Left lung (tissue), 14 donors: Measurements from ENCODE around the gene NEO1. TPM values are rescaled to one million over a fixed set of nuclear protein-coding genes. Genes with fewer than 3 reads are reported as not detected.

Experiments used
- ATAC-seq: fragments of 200-7000 bp; cut with Tn5 transposase; one replicate; pipeline ENCODE4 v1.9.1; 2020; ENCODE audit warnings: moderate library complexity
- DNase-seq, 4 donors: peaks; one replicate each; pipeline ENCODE4 v3.0.0-alpha.2; 2013 to 2020
- H3K27ac ChIP-seq, 2 donors: fragments of 200-600 bp; sonication (generic) in 1 of 2; one replicate each; pipeline versions ENCODE4 v1.5.0 to v1.8.0; 2020 to 2021
- H3K27me3 ChIP-seq, 2 donors: fragments of 200-600 bp; sonication (generic) in 1 of 2; one replicate each; pipeline versions ENCODE4 v1.5.0 to v1.8.0; 2020 to 2021
- H3K36me3 ChIP-seq, 2 donors: fragments of 200-600 bp; sonication (generic) in 1 of 2; one replicate each; pipeline versions ENCODE4 v1.5.0 to v1.8.0; 2020 to 2021
- H3K4me1 ChIP-seq, 2 donors: fragments of 200-600 bp; one replicate each; pipeline ENCODE4 v1.8.0; 2021
- H3K4me3 ChIP-seq, 2 donors: fragments of 200-600 bp; sonication (generic) in 1 of 2; one replicate each; pipeline versions ENCODE4 v1.5.0 to v1.8.0; 2020 to 2021; ENCODE audit warnings: mild to moderate bottlenecking in 1 of 2
- H3K9me3 ChIP-seq, 2 donors: fragments of 200-600 bp; sonication (generic) in 1 of 2; one replicate each; pipeline versions ENCODE4 v1.5.0 to v1.8.0; 2020 to 2021
- intact Hi-C, 2 donors: fragments of 100-400 bp; cut with DNase I; formaldehyde crosslinking; loops; one replicate each; pipeline versions ENCODE4 v1.11.2 to v1.14.2; 2022
- long read RNA-seq, 12 donors: library from polyadenylated mRNA in 2 of 12; unstranded in 2 of 12; transcript quantifications; one replicate each; pipeline ENCODE4 v2.0.0 and lab custom pipeline, GENCODE V29; 2019 to 2026
- polyA plus RNA-seq, 6 donors: library from polyadenylated mRNA; unstranded; fragments of 120-200 nt; gene quantifications; one replicate each; pipeline ENCODE4 v1.2.1, GENCODE V29; 2013; ENCODE audit not compliant: insufficient read length in 6 of 6
- total RNA-seq, 2 donors: library from RNA; stranded (reverse); fragmentation: NEBNext Ultra II Directional; extraction: Animal tissue kit (Norgen Biotek cat#: 25700); gene quantifications; one replicate each; pipeline ENCODE4 v1.2.1, GENCODE V29; 2021
- TF ChIP-seq, protein P1 (sequence below), 2 donors: fragments of 200-600 bp; sonication (generic) in 1 of 2; IDR thresholded peaks; one replicate each; pipeline versions ENCODE4 v1.5.0 to v1.8.0; 2021; ENCODE audit warnings: antibody characterized with exemption in 2 of 2
- donor health status: DM: no; HTN: yes; CAD: no.
- donor health status: DM: no; HTN: no; CAD: no.

The NEO1 gene, protein sequence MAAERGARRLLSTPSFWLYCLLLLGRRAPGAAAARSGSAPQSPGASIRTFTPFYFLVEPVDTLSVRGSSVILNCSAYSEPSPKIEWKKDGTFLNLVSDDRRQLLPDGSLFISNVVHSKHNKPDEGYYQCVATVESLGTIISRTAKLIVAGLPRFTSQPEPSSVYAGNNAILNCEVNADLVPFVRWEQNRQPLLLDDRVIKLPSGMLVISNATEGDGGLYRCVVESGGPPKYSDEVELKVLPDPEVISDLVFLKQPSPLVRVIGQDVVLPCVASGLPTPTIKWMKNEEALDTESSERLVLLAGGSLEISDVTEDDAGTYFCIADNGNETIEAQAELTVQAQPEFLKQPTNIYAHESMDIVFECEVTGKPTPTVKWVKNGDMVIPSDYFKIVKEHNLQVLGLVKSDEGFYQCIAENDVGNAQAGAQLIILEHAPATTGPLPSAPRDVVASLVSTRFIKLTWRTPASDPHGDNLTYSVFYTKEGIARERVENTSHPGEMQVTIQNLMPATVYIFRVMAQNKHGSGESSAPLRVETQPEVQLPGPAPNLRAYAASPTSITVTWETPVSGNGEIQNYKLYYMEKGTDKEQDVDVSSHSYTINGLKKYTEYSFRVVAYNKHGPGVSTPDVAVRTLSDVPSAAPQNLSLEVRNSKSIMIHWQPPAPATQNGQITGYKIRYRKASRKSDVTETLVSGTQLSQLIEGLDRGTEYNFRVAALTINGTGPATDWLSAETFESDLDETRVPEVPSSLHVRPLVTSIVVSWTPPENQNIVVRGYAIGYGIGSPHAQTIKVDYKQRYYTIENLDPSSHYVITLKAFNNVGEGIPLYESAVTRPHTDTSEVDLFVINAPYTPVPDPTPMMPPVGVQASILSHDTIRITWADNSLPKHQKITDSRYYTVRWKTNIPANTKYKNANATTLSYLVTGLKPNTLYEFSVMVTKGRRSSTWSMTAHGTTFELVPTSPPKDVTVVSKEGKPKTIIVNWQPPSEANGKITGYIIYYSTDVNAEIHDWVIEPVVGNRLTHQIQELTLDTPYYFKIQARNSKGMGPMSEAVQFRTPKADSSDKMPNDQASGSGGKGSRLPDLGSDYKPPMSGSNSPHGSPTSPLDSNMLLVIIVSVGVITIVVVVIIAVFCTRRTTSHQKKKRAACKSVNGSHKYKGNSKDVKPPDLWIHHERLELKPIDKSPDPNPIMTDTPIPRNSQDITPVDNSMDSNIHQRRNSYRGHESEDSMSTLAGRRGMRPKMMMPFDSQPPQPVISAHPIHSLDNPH (N-terminal part only)
- total RNA-seq (10 to 100 TPM; 30.1 to 48.4 TPM), polyA plus RNA-seq (100 to 1,000 TPM; 107 to 155 (median 116) TPM)
- long read RNA-seq, donor 1, partial matches to known transcripts, result 9 of 9 reads
- long read RNA-seq, donor 1, other reads (novel, unspliced or antisense), result 0 of 9 reads
- long read RNA-seq, donor 2, partial matches to known transcripts, result 53 of 54 reads
- long read RNA-seq, donor 2, other reads (novel, unspliced or antisense), result 0 of 54 reads
- long read RNA-seq, donor 3, partial matches to known transcripts, result 15 of 16 reads
- long read RNA-seq, donor 3, other reads (novel, unspliced or antisense), result 0 of 16 reads
- long read RNA-seq, donor 4, partial matches to known transcripts, result 1 of 3 reads
- long read RNA-seq, donor 4, other reads (novel, unspliced or antisense), result 2 of 3 reads
- long read RNA-seq, donor 5, partial matches to known transcripts, result 0 of 1 reads
- long read RNA-seq, donor 5, other reads (novel, unspliced or antisense), result 0 of 1 reads
- long read RNA-seq, donor 6, partial matches to known transcripts, result 0 of 1 reads
- long read RNA-seq, donor 6, other reads (novel, unspliced or antisense), result 0 of 1 reads
- long read RNA-seq, donor 7, result 0 reads
- long read RNA-seq, donor 8, full-length matches to known transcripts, result 2 of 7 reads
- long read RNA-seq, donor 8, partial matches to known transcripts, result 5 of 7 reads
- long read RNA-seq, donor 8, other reads (novel, unspliced or antisense), result 0 of 7 reads
- long read RNA-seq, donor 9, result 0 reads
- long read RNA-seq, donor 10, partial matches to known transcripts, result 0 of 1 reads
- long read RNA-seq, donor 10, other reads (novel, unspliced or antisense), result 1 of 1 reads
- long read RNA-seq, donor 11, result 0 reads
- long read RNA-seq, donor 12, full-length matches to known transcripts, result 2 of 31 reads
- long read RNA-seq, donor 12, partial matches to known transcripts, result 29 of 31 reads
- long read RNA-seq, donor 12, other reads (novel, unspliced or antisense), result 0 of 31 reads

DNA sequence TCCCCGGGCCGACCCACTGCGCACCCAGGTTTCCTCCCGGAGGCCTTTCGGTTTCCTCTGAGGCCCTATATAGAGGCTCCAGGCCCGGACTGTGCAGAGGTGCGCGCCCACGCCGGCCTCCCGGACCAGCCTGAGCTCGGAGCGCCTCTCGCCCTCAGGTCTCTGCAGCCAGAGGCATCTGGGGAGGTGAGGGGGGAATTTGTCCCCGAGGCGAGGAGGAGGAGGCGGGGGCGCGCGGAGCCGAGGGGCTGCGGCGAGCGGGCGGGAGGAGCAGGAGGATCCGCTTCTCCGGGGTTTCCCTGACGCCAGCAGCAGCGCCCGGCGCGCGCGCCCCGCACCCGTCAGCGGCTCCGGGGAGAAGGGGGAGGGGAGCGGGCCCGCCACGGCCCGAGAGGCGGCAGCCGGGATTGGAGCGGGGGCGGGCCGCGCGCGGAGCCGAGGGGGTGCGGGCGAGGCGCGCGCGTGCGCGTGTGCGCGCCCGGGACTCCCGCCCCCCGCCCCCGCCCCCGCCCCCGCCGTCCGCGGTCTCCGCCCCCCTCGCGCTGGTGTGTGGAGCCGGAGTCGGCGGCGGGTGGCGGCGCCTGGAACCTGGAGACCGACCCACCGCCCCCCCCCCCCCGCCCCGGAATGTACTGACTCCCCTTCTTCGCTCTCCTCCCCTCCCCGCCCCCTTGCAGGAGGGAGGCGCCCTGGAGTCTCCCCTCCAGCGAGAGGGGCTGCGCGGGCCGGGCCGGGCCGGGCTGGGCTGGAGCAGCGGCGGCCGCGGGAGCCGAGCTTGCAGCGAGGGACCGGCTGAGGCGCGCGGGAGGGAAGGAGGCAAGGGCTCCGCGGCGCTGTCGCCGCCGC, at the start of gene NEO1:
NEO1 (plus strand) TSS at position 657 of the 846 bp plus-strand sequence. CDS start 213 bp downstream, outside the sequence.
- peak within 1 kb of the TSS; percentile 84 to 85 for H3K27ac ChIP-seq
- TF ChIP-seq, protein P1, sequence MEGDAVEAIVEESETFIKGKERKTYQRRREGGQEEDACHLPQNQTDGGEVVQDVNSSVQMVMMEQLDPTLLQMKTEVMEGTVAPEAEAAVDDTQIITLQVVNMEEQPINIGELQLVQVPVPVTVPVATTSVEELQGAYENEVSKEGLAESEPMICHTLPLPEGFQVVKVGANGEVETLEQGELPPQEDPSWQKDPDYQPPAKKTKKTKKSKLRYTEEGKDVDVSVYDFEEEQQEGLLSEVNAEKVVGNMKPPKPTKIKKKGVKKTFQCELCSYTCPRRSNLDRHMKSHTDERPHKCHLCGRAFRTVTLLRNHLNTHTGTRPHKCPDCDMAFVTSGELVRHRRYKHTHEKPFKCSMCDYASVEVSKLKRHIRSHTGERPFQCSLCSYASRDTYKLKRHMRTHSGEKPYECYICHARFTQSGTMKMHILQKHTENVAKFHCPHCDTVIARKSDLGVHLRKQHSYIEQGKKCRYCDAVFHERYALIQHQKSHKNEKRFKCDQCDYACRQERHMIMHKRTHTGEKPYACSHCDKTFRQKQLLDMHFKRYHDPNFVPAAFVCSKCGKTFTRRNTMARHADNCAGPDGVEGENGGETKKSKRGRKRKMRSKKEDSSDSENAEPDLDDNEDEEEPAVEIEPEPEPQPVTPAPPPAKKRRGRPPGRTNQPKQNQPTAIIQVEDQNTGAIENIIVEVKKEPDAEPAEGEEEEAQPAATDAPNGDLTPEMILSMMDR (IDR thresholded peaks at IDR 0.05), result no peak
- peaks cover 0 to 88% of the 10 kb centered on the region in 2 donors for H3K27me3 ChIP-seq
- peak within 1 kb of the TSS; percentile 59 to 62 for H3K4me3 ChIP-seq
- ATAC-seq, result peak; percentile 95
- DNase-seq, result peak; percentile 82 to 95 (median 90)
- no peaks in the 10 kb centered on the region for H3K36me3 ChIP-seq
- H3K4me1 ChIP-seq, result peaks cover 0 to 22% of the 10 kb centered on the region in 2 donors
- no peaks in the 10 kb centered on the region for H3K9me3 ChIP-seq
- intact Hi-C loops, result no loop called here

DNA sequence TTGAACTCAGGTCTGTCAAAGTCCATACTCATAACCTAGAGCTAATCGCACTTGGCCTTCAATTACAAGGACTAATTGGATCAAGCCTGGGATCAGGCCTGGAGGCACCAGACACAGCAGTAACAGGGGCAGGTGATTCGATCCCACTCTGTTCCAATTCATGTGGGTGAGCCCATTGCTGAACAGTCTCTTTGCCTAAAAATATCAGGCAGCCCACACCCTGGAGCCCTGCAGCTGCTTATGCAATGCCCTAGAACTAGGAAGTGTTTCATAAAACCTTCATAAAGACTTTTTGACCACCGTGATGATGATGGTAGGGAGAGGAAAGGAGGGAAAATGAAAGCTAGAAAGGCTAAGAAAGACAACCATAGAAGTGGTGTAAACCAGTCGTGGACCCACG, 47.8 kb upstream of the NEO1 start:
- Histone ChIP-seq H3K27ac (no peak overlapping the region), H3K27me3 (peaks cover 0 to 9% of the 10 kb centered on the region in 2 donors), H3K36me3 (no peaks in the 10 kb centered on the region), H3K9me3 (no peaks in the 10 kb centered on the region), H3K4me3 (no peak overlapping the region), H3K4me1 (no peaks in the 10 kb centered on the region)
- TF ChIP-seq, protein P1 (IDR thresholded peaks at IDR 0.05), result no peak
- intact Hi-C loops, result no loop called here
- ATAC-seq (no peak), DNase-seq (no peak)

DNA sequence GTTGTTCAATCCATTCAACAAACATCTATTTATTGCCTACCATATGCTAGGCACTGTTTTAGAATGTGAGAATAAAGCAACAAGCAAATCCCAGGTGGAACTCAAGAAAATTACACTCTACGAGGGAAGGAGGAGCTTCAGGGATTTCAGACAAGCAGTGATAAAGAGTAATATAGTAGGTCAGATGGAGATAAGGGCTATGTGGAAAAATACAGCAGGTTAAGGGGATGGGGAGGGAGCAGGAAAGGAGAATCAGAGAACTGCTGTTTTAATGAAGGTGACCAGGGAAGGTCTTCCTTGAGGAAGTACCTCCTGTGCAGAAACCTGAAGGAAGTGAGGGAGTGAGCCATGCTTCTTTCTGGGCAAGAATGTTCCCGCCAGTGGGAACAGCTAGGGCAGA, 47.2 kb upstream of the NEO1 start:
- no peak overlapping the region for H3K4me3 ChIP-seq
- TF ChIP-seq, protein P1 (IDR thresholded peaks at IDR 0.05), result no peak
- no peaks in the 10 kb centered on the region for H3K4me1 ChIP-seq
- intact Hi-C loops, result no loop called here
- ATAC-seq (no peak), DNase-seq (no peak)
- peaks cover 0 to 12% of the 10 kb centered on the region in 2 donors for H3K27me3 ChIP-seq
- no peaks in the 10 kb centered on the region for H3K36me3 ChIP-seq
- no peak overlapping the region for H3K27ac ChIP-seq
- H3K9me3 ChIP-seq, result no peaks in the 10 kb centered on the region
